Measurements from ENCODE around the gene SLC2A4RG. TPM values are rescaled to one million over a fixed set of nuclear protein-coding genes. Genes with fewer than 3 reads are reported as not detected.

Gene SLC2A4RG
- total RNA-seq, 1 donor from 2014 or later, result 47.9 TPM

- Mint-ChIP-seq H3K4me1 (ENCODE audit: low read depth, unreplicated experiment) (peaks cover 10% of the 10 kb centered on the region), H3K27ac (ENCODE audit: unreplicated experiment) (no peak overlapping the region), H3K9me3 (ENCODE audit: unreplicated experiment) (peaks cover 14% of the 10 kb centered on the region), H3K36me3 (ENCODE audit: unreplicated experiment) (no peaks in the 10 kb centered on the region), H3K27me3 (ENCODE audit: unreplicated experiment) (peaks cover 9% of the 10 kb centered on the region), H3K4me3 (ENCODE audit: unreplicated experiment) (no peak overlapping the region)
- DNase-seq, result no peak
- no peak for TF ChIP-seq CTCF (IDR thresholded peaks at IDR 0.05; ENCODE audit: partially characterized antibody, unreplicated experiment)
These were observed 10.3 kb downstream of the SLC2A4RG start for GRCh38 chr20:63749597-63750508.

- H3K4me1 Mint-ChIP-seq (ENCODE audit: low read depth, unreplicated experiment), result peaks cover 15% of the 10 kb centered on the region
- DNase-seq, result no peak
- no peak overlapping the region for H3K4me3 Mint-ChIP-seq (ENCODE audit: unreplicated experiment)
- no peaks in the 10 kb centered on the region for H3K36me3 Mint-ChIP-seq (ENCODE audit: unreplicated experiment)
- H3K9me3 Mint-ChIP-seq (ENCODE audit: unreplicated experiment), result peaks cover 20% of the 10 kb centered on the region
- peaks cover 11% of the 10 kb centered on the region for H3K27me3 Mint-ChIP-seq (ENCODE audit: unreplicated experiment)
- peak overlapping the region; percentile 12 for H3K27ac Mint-ChIP-seq (ENCODE audit: unreplicated experiment)
- TF ChIP-seq CTCF (IDR thresholded peaks at IDR 0.05; ENCODE audit: partially characterized antibody, unreplicated experiment), result no peak
These were observed 11.4 kb downstream of the SLC2A4RG start for GRCh38 chr20:63750807-63751470.

- H3K36me3 Mint-ChIP-seq (ENCODE audit: unreplicated experiment), result no peaks in the 10 kb centered on the region
- H3K9me3 Mint-ChIP-seq (ENCODE audit: unreplicated experiment), result peaks cover 20% of the 10 kb centered on the region
- peaks cover 18% of the 10 kb centered on the region for H3K4me1 Mint-ChIP-seq (ENCODE audit: low read depth, unreplicated experiment)
- H3K27ac Mint-ChIP-seq (ENCODE audit: unreplicated experiment), result no peak overlapping the region
- DNase-seq, result no peak
- H3K4me3 Mint-ChIP-seq (ENCODE audit: unreplicated experiment), result no peak overlapping the region
- no peak for TF ChIP-seq CTCF (IDR thresholded peaks at IDR 0.05; ENCODE audit: partially characterized antibody, unreplicated experiment)
- H3K27me3 Mint-ChIP-seq (ENCODE audit: unreplicated experiment), result peaks cover 11% of the 10 kb centered on the region
These were observed 12.1 kb downstream of the SLC2A4RG start for GRCh38 chr20:63751471-63752271.

- no peak for TF ChIP-seq CTCF (IDR thresholded peaks at IDR 0.05; ENCODE audit: partially characterized antibody, unreplicated experiment)
- no peak for DNase-seq
- H3K27me3 Mint-ChIP-seq (ENCODE audit: unreplicated experiment), result peaks cover 11% of the 10 kb centered on the region
These were observed 13.0 kb downstream of the SLC2A4RG start for GRCh38 chr20:63752411-63753101.

More at GRCh38 chr20:63752411-63753101, 13.0 kb downstream of the SLC2A4RG start:
- Mint-ChIP-seq H3K4me1 (ENCODE audit: low read depth, unreplicated experiment) (peaks cover 22% of the 10 kb centered on the region), H3K9me3 (ENCODE audit: unreplicated experiment) (peaks cover 20% of the 10 kb centered on the region), H3K27ac (ENCODE audit: unreplicated experiment) (no peak overlapping the region), H3K36me3 (ENCODE audit: unreplicated experiment) (no peaks in the 10 kb centered on the region), H3K4me3 (ENCODE audit: unreplicated experiment) (no peak overlapping the region)

All from glutamatergic neuron (in vitro differentiated cells).